HG02884 (cell line): Measurements from ENCODE around the gene PCDHGB1.
A peak's percentile ranks its signal among the peaks of the same experiment; 100 is the strongest.
"Not testable (repeated sequence)": the region's sequence is repeated elsewhere in the genome, so short reads cannot be mapped to it uniquely, and the experiment has no call there.

ENCODE experiments used
- ATAC-seq: cut with Tn5 transposase; IDR thresholded peaks from one replicate; pipeline ENCODE4 v1.9.1; 2021; ENCODE audit warnings: mild to moderate bottlenecking, moderate library complexity; ENCODE audit not compliant: unreplicated experiment

The PCDHGB1 gene

DNA sequence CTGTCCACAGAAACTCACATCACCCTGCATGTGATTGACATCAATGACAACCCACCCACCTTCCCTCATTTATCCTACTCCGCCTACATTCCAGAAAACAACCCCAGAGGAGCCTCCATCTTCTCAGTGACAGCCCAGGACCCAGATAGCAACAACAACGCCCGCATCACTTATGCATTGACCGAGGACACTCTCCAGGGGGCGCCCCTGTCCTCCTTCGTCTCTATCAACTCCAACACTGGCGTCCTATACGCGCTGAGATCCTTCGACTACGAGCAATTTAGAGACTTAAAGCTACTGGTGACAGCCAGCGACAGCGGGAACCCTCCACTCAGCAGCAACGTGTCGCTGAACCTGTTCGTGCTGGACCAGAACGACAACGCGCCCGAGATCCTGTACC lies 4.6 kb upstream of the PCDHGB1 start:
- ATAC-seq, result no peak

DNA sequence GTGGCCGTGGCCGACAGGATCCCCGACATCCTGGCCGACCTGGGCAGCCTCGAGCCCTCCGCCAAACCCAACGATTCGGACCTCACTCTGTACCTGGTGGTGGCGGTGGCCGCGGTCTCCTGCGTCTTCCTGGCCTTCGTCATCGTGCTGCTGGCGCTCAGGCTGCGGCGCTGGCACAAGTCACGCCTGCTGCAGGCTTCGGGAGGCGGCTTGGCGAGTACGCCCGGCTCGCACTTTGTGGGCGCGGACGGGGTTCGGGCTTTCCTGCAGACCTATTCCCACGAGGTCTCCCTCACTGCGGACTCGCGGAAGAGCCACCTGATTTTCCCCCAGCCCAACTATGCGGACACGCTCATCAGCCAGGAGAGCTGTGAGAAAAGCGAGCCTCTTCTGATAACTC lies 3.9 kb upstream of the PCDHGB1 start:
- not testable (repeated sequence) for ATAC-seq

DNA sequence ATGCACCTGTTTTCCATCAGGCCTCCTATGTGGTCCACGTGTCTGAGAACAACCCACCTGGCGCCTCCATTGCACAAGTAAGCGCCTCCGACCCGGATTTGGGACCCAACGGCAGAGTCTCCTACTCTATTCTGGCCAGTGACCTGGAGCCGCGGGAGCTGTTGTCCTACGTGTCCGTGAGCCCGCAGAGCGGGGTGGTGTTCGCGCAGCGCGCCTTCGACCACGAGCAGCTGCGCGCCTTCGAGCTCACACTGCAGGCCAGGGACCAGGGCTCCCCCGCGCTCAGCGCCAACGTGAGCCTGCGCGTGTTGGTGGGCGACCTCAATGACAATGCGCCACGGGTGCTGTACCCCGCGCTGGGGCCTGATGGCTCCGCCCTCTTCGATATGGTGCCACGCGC lies 1.7 kb downstream of the PCDHGB1 start:
- no peak for ATAC-seq

DNA sequence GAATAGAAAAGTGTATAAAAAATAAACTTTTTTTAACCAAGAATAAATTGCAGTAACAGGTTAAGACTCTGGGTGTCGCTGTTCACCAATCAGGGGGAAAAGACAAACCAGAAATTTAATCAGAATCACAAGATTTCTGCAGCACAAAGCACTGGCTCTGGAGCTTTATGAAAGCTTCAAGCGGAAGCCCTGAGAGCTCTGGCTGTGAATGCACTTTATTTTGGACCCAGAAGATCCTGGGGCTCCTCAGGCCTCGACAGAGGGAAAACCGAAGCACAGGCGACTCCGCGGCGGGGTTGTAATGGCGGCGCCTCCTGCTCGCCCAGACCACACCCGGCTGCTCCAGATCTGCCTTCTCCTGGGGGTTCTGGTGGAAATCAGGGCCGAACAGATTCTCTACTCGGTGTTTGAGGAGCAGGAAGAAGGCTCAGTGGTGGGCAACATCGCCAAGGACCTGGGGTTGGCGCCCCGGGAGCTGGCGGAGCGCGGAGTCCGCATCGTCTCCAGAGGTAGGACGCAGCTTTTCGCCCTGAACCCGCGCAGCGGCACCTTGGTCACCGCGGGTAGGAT lies 5.1 kb downstream of the PCDHGB1 start, which contains the start of gene PCDHGA4:
PCDHGA4 (plus strand) TSS at position 122 of the 570 bp plus-strand sequence; CDS start at position 209, 87 bp downstream.
- no peak for ATAC-seq

DNA sequence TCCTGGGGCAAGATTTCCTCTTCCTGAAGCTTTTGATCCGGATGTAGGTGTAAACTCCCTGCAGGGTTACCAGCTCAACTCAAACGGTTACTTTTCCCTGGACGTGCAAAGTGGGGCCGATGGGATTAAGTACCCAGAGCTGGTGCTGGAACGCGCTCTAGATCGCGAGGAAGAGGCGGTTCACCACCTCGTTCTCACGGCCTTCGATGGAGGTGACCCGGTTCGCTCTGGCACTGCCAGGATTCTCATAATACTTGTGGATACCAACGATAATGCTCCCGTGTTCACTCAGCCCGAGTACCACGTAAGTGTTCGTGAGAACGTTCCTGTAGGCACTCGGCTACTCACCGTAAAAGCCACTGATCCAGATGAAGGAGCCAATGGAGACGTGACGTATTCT lies 5.7 kb downstream of the PCDHGB1 start:
- ATAC-seq, result no peak

DNA sequence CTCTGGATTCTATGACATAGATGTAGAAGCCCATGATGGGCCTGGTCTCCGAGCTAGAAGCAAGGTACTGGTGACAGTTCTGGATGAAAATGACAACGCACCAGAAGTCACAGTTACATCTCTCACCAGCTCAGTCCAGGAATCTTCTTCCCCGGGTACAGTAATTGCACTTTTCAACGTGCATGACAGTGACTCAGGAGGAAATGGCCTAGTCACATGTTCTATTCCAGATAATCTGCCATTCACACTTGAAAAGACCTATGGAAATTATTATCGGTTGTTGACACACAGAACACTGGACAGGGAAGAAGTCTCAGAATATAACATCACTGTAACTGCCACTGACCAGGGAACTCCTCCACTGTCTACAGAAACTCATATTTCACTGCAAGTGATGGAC lies 6.2 kb downstream of the PCDHGB1 start:
- ATAC-seq, result no peak

DNA sequence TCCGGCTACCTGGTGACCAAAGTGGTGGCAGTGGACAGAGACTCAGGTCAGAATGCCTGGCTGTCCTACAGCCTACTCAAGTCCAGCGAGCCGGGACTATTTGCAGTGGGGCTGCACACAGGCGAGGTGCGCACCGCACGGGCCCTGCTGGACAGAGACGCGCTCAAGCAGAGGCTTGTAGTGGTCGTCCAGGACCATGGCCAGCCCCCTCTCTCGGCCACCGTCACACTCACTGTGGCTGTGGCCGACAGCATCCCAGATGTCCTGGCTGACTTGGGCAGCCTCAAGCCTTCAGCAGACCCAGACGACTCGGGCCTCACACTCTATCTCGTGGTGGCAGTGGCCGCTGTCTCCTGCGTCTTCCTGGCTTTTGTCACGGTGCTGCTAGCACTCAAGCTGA lies 7.1 kb downstream of the PCDHGB1 start:
- ATAC-seq, result no peak

DNA sequence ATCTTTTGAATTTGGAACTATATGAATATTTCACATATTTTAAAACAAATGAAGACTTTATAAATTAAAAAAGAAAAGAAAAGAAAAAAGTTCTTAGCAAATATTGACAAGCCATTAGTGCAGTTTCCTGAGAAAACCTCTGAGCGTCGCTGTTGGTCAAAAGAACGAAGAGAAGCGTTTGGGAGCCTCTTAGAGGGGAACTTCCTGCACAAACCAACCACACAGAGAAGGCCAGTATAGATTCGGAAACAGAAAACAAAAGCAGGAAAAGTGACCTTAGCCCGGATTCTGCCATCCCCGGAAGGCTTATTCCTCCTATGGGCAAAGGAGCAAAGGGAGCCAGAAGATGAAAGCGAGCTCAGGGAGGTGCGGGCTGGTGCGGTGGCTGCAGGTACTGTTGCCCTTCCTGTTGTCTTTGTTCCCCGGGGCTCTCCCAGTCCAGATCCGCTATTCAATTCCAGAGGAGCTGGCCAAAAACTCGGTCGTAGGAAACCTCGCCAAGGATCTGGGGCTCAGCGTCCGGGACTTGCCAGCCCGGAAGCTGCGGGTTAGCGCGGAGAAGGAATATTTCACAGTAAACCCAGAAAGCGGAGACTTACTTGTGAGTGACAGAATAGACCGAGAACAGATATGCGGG lies 10.0 kb downstream of the PCDHGB1 start, which contains the start of gene PCDHGB2:
PCDHGB2 (plus strand) TSS at position 205 of the 637 bp plus-strand sequence; CDS start at position 347, 142 bp downstream.
- no peak for ATAC-seq

DNA sequence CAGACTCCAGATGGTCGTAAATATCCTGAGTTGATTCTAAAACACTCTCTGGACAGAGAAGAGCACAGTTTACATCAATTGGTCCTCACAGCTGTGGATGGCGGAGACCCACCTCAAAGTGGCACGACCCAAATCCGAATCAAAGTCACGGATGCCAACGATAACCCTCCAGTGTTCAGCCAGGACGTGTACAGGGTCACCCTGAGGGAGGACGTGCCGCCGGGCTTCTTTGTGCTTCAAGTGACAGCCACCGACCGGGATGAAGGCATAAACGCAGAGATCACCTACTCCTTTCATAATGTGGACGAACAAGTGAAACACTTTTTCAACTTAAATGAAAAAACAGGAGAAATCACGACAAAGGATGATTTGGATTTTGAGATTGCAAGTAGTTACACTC lies 10.8 kb downstream of the PCDHGB1 start:
- ATAC-seq, result no peak

DNA sequence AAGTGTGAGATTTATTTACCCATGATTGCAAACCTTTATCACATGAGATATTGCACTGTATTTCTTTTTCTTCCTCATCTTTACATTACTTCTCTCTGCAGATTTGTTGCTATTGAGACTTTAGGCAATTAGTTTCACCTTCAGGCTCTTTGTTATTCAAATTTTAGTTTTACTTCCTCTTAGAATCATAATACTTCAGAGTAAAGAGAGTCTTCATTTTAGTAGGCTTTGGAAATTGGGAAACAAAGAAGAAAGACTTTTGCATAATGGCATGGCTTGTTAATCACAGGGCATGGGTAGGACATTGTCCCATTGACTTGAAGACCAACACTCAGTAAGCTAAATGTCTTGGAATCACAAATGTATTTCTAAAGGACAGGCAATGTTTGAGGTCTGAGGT lies 12.8 kb downstream of the PCDHGB1 start:
- ATAC-seq, result no peak

DNA sequence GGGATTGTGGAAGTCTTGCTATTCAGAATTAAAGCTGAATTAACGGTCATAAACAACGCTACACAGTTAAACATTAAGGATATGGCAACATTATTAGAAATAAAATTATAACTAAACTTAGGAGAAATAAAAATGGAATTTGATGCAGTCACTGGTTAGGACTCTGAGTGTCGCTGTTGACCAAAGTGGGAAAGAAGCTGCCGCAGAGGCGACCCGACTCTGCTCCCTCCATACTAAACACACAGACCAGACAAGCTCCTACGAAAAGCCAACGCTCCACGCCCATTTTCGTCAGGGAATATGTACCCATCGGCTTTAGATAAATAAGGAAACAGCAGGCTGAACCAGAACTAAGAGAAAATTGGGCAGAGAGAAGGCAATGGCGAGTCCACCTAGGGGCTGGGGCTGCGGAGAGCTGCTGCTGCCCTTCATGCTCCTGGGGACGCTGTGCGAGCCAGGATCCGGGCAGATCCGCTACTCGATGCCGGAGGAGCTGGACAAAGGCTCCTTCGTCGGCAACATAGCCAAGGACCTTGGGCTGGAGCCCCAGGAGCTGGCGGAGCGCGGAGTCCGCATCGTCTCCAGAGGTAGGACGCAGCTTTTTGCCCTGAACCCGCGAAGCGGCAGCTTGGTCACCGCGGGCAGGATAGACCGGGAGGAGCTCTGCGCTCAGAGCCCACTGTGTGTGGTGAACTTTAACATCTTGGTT lies 14.2 kb downstream of the PCDHGB1 start, which contains the start of gene PCDHGA5:
PCDHGA5 (plus strand) TSS at position 211 of the 709 bp plus-strand sequence; CDS start at position 380, 169 bp downstream.
- no peak for ATAC-seq

DNA sequence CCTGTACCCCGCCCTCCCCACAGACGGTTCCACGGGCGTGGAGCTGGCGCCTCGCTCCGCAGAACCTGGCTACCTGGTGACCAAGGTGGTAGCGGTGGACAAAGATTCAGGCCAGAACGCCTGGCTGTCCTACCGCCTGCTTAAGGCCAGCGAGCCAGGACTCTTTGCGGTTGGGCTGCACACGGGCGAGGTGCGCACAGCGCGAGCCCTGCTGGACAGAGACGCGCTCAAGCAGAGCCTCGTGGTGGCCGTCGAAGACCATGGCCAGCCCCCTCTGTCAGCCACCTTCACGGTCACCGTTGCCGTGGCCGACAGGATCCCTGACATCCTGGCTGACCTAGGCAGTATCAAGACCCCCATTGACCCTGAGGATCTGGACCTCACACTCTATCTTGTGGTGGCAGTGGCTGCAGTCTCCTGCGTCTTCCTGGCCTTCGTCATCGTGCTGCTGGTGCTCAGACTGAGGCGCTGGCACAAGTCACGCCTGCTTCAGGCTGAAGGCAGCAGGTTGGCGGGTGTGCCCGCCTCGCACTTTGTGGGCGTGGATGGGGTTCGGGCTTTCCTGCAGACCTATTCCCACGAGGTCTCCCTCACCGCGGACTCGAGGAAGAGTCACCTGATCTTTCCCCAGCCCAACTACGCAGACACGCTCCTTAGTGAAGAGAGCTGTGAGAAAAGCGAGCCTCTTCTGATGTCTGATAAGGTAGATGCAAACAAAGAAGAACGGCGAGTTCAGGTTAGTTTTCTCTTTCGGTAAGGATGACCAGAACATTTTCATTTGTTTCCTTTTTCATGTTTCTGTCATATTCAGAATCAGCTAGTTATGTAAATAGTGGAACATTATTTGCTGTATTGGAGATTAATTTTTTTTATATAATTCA lies 16.4 kb downstream of the PCDHGB1 start:
- ATAC-seq, result no peak

DNA sequence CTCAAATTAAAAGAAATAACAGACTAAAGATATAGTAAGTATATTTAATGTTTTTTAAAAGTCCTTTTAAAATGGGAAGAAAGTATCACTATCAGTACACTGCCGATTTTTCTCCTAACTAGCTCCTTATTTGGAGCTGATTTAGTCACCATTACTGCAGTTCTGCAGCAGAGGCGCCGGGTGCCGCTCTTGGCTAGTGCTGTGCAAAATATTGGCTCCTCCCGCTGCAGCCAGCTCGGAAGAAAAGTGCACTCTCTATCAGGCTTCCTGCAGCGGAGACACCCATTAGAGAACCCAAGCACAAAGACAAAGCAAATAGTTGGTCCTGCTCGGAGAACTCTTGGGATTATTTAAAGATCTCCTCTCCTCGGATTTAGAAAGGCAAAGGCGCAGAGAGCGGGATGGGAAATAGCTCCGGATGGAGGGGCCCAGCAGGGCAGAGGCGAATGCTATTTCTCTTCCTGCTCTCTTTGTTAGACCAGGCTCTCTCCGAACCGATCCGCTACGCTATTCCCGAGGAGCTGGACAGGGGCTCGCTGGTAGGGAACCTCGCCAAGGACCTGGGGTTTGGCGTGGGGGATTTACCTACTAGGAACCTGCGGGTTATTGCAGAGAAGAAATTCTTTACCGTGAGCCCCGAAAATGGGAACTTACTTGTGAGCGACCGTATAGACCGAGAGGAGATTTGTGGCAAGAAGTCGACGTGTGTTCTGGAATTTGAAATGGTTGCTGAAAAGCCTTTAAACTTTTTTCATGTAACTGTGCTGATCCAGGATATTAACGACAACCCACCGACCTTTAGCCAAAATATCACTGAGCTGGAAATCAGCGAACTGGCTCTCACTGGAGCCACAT lies 20.3 kb downstream of the PCDHGB1 start, which contains the start of gene PCDHGB3:
PCDHGB3 (plus strand) TSS at position 249 of the 855 bp plus-strand sequence; CDS start at position 402, 153 bp downstream.
- peak; percentile 98 for ATAC-seq

DNA sequence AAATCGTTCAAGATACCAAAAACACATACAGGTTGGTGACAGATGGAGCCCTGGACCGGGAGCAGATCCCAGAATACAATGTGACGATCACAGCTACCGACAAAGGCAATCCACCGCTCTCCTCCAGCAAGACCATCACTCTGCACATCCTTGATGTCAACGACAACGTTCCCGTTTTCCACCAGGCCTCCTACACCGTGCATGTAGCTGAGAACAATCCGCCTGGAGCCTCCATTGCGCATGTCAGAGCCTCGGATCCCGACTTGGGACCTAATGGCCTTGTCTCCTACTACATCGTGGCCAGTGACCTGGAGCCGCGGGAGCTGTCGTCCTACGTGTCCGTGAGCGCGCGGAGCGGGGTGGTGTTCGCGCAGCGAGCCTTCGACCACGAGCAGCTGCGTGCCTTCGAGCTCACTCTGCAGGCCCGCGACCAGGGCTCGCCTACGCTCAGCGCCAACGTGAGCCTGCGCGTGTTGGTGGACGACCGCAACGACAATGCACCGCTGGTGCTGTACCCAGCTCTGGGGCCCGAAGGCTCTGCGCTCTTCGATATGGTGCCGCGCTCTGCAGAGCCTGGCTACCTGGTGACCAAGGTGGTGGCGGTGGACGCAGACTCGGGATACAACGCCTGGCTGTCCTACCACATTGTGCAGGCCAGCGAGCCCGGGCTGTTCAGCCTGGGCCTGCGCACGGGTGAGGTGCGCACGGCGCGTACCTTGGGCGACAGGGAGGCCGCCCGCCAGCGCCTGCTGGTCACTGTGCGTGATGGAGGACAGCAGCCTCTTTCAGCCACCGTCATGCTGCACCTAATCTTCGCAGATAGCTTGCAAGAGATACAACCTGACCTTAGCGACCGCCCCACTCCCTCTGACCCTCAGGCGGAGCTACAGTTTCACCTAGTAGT lies 21.9 kb downstream of the PCDHGB1 start:
- no peak for ATAC-seq

DNA sequence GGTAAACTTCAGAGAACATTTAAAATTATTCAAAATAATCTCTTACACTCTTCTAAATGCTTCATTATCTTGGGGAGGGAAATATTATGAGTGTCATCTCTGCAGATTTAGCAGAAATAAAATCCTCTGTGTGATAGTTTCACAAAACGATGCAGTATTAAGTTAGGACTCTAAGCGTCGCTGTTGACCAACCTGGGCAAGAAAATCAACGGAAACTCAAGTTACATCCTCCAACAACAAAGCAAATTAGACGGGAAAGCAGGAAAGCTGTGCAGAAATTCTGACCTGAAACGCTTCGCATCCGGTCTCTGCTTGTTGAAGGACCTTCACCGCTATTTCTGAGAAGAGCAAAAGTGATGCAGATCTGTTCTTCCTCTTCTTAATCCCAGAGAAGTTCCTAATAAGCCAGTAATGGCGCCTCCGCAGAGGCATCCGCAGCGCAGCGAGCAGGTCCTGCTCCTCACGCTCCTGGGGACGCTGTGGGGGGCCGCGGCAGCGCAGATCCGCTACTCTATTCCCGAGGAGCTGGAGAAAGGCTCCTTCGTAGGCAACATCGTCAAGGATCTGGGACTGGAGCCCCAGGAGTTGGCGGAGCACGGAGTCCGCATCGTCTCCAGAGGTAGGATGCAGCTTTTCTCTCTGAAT lies 23.9 kb downstream of the PCDHGB1 start, which contains the start of gene PCDHGA6:
PCDHGA6 (plus strand) TSS at position 219 of the 645 bp plus-strand sequence; CDS start at position 412, 193 bp downstream.
- no peak for ATAC-seq

DNA sequence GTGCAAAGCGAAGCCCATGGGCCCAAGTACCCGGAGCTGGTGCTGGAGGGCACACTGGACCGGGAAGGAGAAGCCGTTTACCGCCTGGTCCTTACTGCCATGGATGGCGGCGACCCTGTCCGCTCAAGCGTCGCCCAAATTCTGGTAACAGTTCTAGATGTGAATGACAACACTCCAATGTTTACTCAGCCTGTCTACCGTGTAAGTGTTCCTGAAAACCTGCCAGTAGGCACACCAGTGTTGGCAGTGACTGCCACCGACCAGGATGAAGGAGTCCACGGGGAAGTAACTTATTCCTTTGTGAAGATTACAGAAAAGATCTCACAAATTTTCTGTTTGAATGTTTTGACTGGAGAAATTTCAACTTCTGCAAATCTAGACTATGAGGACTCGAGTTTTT lies 24.7 kb downstream of the PCDHGB1 start:
- ATAC-seq, result no peak

DNA sequence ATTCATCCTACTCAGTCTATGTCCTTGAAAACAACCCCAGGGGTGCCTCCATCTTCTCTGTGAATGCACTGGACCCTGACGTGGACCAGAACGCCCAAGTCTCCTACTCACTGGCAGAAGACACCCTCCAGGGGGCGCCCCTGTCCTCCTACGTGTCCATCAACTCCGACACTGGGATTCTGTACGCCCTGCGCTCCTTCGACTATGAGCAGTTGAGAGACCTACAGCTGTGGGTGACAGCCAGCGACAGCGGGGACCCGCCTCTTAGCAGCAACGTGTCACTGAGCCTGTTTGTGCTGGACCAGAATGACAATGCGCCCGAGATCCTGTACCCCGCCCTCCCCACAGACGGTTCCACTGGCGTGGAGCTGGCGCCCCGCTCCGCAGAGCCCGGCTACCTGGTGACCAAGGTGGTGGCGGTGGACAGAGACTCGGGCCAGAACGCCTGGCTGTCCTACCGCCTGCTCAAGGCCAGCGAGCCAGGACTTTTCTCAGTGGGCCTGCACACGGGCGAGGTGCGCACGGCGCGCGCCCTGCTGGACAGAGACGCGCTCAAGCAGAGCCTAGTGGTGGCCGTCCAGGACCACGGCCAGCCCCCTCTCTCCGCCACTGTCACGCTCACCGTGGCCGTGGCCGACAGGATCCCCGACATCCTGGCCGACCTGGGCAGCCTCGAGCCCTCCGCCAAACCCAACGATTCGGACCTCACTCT lies 25.7 kb downstream of the PCDHGB1 start:
- ATAC-seq, result not testable (repeated sequence)
